Measurements from ENCODE around the gene AKNA. TPM values are rescaled to one million over a fixed set of nuclear protein-coding genes. Genes with fewer than 3 reads are reported as not detected.

AKNA gene
- total RNA-seq, 1 donor from 2014 or later = 24.6 TPM

- no peak for DNase-seq (ENCODE audit: low spot score, unreplicated experiment)
- Mint-ChIP-seq H3K9me3 (ENCODE audit: low read depth) (no peaks in the 10 kb centered on the region), H3K27ac (no peak overlapping the region), H3K4me3 (ENCODE audit: low read depth) (no peak overlapping the region), H3K27me3 (no peaks in the 10 kb centered on the region), H3K4me1 (ENCODE audit: low read depth) (no peaks in the 10 kb centered on the region), H3K36me3 (ENCODE audit: insufficient read depth) (peaks cover 15% of the 10 kb centered on the region)
- no peak for TF ChIP-seq CTCF (IDR thresholded peaks at IDR 0.05; ENCODE audit: unreplicated experiment)
Observed at GRCh38 chr9:114364134-114365041, 23.4 kb downstream of the AKNA start.

GRCh38 chr9:114363424-114363823 lies 24.4 kb downstream of the AKNA start:
- H3K27ac Mint-ChIP-seq = no peak overlapping the region
- no peak overlapping the region for H3K4me3 Mint-ChIP-seq (ENCODE audit: low read depth)
- H3K27me3 Mint-ChIP-seq = no peaks in the 10 kb centered on the region
- no peaks in the 10 kb centered on the region for H3K4me1 Mint-ChIP-seq (ENCODE audit: low read depth)
- peaks cover 17% of the 10 kb centered on the region for H3K36me3 Mint-ChIP-seq (ENCODE audit: insufficient read depth)
- no peak for DNase-seq (ENCODE audit: low spot score, unreplicated experiment)
- no peak for TF ChIP-seq CTCF (IDR thresholded peaks at IDR 0.05; ENCODE audit: unreplicated experiment)
- no peaks in the 10 kb centered on the region for H3K9me3 Mint-ChIP-seq (ENCODE audit: low read depth)

GRCh38 chr9:114362394-114362793 lies 25.4 kb downstream of the AKNA start:
- Mint-ChIP-seq H3K27ac (no peak overlapping the region), H3K27me3 (no peaks in the 10 kb centered on the region), H3K4me3 (ENCODE audit: low read depth) (no peak overlapping the region), H3K36me3 (ENCODE audit: insufficient read depth) (peaks cover 22% of the 10 kb centered on the region), H3K9me3 (ENCODE audit: low read depth) (no peaks in the 10 kb centered on the region), H3K4me1 (ENCODE audit: low read depth) (no peaks in the 10 kb centered on the region)
- no peak for TF ChIP-seq CTCF (IDR thresholded peaks at IDR 0.05; ENCODE audit: unreplicated experiment)
- no peak for DNase-seq (ENCODE audit: low spot score, unreplicated experiment)

- Mint-ChIP-seq H3K9me3 (ENCODE audit: low read depth) (no peaks in the 10 kb centered on the region), H3K4me3 (ENCODE audit: low read depth) (no peak overlapping the region), H3K4me1 (ENCODE audit: low read depth) (no peaks in the 10 kb centered on the region), H3K36me3 (ENCODE audit: insufficient read depth) (peaks cover 24% of the 10 kb centered on the region), H3K27me3 (no peaks in the 10 kb centered on the region), H3K27ac (no peak overlapping the region)
- DNase-seq (ENCODE audit: low spot score, unreplicated experiment) = no peak
- TF ChIP-seq CTCF (IDR thresholded peaks at IDR 0.05; ENCODE audit: unreplicated experiment) = no peak
Observed at GRCh38 chr9:114361542-114361941, 26.2 kb downstream of the AKNA start.

GRCh38 chr9:114359801-114360200 lies 28.0 kb downstream of the AKNA start:
- Mint-ChIP-seq H3K36me3 (ENCODE audit: insufficient read depth) (peaks cover 26% of the 10 kb centered on the region), H3K27me3 (no peaks in the 10 kb centered on the region), H3K27ac (no peak overlapping the region), H3K4me1 (ENCODE audit: low read depth) (no peaks in the 10 kb centered on the region), H3K4me3 (ENCODE audit: low read depth) (no peak overlapping the region), H3K9me3 (ENCODE audit: low read depth) (no peaks in the 10 kb centered on the region)
- TF ChIP-seq CTCF (IDR thresholded peaks at IDR 0.05; ENCODE audit: unreplicated experiment) = no peak
- DNase-seq (ENCODE audit: low spot score, unreplicated experiment) = no peak

Data from progenitor cell of endocrine pancreas (in vitro differentiated cells).